GM12892 (cell line): Measurements from ENCODE around the gene ADAMTSL3.
A peak's percentile ranks its signal among the peaks of the same experiment; 100 is the strongest.

Source experiments
- DNase-seq: peaks from one replicate; pipeline ENCODE4 v3.0.0; 2011; ENCODE audit not compliant: insufficient read length
- FAIRE-seq: peaks from 2 replicates; lab custom pipeline; 2011; peaks lifted over from hg19 to GRCh38; lab: Jason Lieb, UNC
- POLR2A ChIP-seq: IDR thresholded peaks from 2 replicates; pipeline ENCODE4 v1.6.1; 2011; ENCODE audit warnings: low read depth, low read length, control low read depth
- POLR2AphosphoS5 ChIP-seq: IDR thresholded peaks from 2 replicates; pipeline ENCODE4 v1.6.1; 2011; ENCODE audit warnings: low read depth, low read length, control low read depth
- TAF1 ChIP-seq: IDR thresholded peaks from 2 replicates; pipeline ENCODE4 v1.6.1; 2011; ENCODE audit warnings: low read depth, mild to moderate bottlenecking, control low read depth, low read length, borderline replicate concordance

ADAMTSL3 gene

DNA sequence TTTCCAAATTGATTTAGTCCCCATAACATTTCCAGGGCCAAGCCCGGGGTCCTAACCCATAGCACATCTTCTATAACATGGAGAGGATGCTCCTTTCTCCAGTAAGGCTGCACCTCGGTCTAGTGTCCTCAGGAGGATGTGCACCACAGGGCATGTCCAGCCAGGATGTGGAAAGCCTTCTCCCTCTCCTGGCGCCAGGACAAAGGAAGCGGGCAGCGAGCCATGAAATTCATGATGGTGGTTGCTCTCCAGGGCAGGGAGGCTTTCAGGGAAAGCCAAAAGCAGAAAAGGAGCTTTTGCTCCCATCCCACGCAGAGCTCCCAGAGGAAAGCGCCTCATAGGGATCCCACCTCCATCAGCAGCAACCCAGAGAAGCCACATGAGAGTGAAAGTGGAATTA lies 220.0 kb downstream of the ADAMTSL3 start:
- no peak for DNase-seq
- no peak for TF ChIP-seq POLR2A
- no peak for TF ChIP-seq POLR2AphosphoS5
- TF ChIP-seq TAF1, result no peak
- no peak for FAIRE-seq

GRCh38 chr15:83880529-83880928 lies 226.6 kb downstream of the ADAMTSL3 start:
- TF ChIP-seq TAF1, result no peak
- TF ChIP-seq POLR2A, result no peak
- no peak for TF ChIP-seq POLR2AphosphoS5
- FAIRE-seq (no peak), DNase-seq (no peak)

GRCh38 chr15:83881156-83881555 lies 227.2 kb downstream of the ADAMTSL3 start:
- DNase-seq (no peak), FAIRE-seq (no peak)
- TF ChIP-seq TAF1, result no peak
- TF ChIP-seq POLR2A, result no peak
- no peak for TF ChIP-seq POLR2AphosphoS5

DNA sequence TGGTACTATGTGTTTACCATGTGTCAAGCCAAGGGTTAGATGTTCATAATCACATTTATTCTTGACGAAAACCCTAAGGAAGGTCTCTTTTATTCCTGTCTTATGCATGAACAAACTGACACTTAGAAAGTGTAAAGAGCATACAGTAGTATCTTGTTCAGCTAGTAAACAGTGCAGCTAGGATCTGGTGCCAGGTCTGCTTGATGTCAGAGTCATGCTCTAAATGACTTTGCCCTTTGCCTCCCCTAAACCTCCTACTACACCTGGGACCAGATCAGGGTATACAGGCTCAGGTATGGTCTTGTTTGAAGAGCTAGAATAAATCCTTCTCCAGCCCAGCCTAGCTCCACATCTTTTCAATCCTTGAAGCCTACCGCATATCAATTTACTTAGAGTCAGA lies 232.4 kb downstream of the ADAMTSL3 start:
- TF ChIP-seq POLR2A, result no peak
- no peak for TF ChIP-seq TAF1
- TF ChIP-seq POLR2AphosphoS5, result no peak
- FAIRE-seq (peak; percentile 48), DNase-seq (no peak)

DNA sequence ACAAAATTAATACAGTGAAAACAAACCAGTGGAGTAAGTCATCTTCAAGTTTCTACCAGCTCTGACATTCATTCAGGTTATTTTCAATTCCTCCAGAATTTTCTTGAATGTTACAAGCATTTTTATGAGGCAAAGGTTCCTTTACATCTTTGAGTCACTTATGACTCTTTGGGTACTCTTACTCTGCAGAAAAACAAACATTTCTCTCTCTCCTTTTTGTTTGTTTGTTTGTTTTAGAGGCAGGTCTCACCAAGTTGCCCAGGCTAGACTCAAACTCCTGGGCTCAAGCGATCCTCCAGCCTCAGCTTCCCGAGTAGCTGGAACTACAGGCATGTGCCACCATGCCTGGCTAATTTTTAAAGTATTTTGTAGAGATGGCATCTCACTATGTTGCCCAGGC lies 233.5 kb downstream of the ADAMTSL3 start:
- DNase-seq, result no peak
- no peak for FAIRE-seq
- TF ChIP-seq POLR2AphosphoS5 (no peak), POLR2A (no peak)

DNA sequence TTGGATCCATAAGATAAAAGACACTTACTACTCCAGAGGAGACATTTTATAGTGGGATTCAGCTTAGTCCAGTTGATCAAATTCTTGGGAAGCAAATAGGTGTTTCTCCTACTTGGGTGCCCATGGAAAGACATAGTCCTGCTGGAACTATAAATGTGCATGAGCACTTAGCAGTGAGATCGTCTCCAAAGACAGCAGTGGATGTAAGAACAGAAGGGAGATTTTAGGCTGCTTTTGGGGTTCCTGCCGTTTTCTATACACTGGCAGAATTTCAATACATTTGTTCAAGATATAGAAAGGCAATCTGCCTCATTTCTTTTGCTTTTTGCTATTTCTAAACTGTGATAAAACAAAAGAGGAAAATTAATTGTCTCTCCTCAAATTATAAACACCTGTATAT lies 234.0 kb downstream of the ADAMTSL3 start:
- DNase-seq (no peak), FAIRE-seq (no peak)

DNA sequence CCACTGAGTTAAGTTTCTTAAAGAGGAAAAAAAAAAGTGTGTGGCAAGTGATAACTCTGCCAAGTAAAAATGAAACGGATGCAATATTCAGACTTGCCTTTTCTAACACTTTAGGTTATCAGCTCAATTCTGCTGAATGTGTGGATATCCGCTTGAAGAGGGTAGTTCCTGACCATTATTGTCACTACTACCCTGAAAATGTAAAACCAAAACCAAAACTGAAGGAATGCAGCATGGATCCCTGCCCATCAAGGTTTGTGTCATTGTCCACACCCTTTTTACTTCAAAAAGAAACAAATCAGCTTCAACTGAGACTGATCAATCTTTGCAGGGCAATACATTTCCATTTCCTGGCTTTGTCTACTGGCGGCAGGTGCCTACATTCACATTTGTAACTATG lies 236.1 kb downstream of the ADAMTSL3 start:
- FAIRE-seq, result peak; percentile 87
- DNase-seq, result no peak
- TF ChIP-seq POLR2AphosphoS5 (no peak), POLR2A (no peak), TAF1 (no peak)

More for the DNA sequence above, 234.0 kb downstream of the ADAMTSL3 start:
- TF ChIP-seq POLR2A (no peak), TAF1 (no peak), POLR2AphosphoS5 (no peak)

DNA sequence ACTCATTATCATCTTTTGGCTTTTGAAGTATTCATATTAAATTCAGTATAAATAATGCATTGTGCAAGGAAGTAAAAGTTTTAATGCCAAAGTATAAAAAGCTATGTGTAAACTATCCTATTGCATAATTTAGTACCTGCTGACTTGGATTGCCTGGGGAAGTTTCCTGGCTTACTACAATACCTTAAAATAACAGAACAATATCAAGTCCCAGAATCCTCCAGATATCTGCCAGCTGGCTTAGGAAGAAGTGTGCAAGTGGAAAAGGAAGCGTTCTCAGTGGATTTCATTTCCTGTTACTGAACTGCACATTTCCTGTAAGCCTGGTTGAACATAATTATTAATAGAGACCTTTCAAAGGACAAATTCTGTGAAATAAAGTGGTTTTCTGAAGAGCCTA lies 236.7 kb downstream of the ADAMTSL3 start:
- DNase-seq, result no peak
- FAIRE-seq, result peak; percentile 27
- TF ChIP-seq TAF1 (no peak), POLR2AphosphoS5 (no peak), POLR2A (no peak)

- no peak for TF ChIP-seq POLR2A
- no peak for TF ChIP-seq TAF1
- TF ChIP-seq POLR2AphosphoS5, result no peak
- FAIRE-seq, result no peak
Measured at GRCh38 chr15:83892498-83892897, 238.6 kb downstream of the ADAMTSL3 start.

DNA sequence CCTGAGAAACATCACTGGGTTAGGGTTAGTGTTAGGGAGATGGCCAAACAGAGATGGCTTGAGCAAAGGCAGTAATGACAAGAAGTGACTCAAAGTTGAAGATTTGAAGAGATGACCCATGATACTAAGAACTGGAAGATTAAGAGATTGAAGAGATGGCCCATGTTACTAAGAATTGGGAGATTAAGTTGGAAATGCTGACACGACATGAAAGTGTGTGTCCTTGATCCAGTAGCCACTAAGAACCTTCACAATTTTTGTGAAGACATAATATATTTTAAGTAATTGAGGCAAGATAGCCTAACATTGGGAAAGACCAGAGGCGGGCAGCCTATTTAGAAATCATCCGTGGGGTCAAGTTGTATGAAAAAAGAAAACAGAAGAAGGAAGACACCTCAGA lies 239.4 kb downstream of the ADAMTSL3 start:
- TF ChIP-seq TAF1, result no peak
- no peak for TF ChIP-seq POLR2AphosphoS5
- TF ChIP-seq POLR2A, result no peak
- FAIRE-seq (peak; percentile 56), DNase-seq (no peak)

More at GRCh38 chr15:83892498-83892897, 238.6 kb downstream of the ADAMTSL3 start:
- DNase-seq, result no peak

GRCh38 chr15:83897037-83897436 lies 243.1 kb downstream of the ADAMTSL3 start:
- FAIRE-seq (no peak), DNase-seq (no peak)
- TF ChIP-seq TAF1 (no peak), POLR2A (no peak), POLR2AphosphoS5 (no peak)

DNA sequence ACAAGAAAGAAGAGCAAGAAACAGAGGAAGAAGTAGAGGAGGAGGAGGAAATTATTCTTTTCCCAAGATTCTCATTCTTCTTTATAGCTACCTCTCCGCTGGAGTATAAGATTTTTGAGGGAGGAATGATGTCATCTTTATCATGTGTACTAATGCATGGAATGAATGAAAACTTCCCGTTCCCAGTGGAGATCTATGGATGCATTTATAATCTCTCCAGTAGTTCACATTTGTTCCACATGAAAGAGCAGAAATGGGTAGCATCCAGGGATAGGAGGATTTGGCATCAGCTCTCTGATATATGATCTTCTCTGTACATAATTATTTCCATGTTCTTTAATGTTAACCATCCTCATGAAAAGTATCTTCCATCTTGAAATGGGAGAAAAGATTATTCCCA lies 244.4 kb downstream of the ADAMTSL3 start:
- peak; percentile 48 for FAIRE-seq
- TF ChIP-seq POLR2AphosphoS5 (no peak), TAF1 (no peak), POLR2A (no peak)

DNA sequence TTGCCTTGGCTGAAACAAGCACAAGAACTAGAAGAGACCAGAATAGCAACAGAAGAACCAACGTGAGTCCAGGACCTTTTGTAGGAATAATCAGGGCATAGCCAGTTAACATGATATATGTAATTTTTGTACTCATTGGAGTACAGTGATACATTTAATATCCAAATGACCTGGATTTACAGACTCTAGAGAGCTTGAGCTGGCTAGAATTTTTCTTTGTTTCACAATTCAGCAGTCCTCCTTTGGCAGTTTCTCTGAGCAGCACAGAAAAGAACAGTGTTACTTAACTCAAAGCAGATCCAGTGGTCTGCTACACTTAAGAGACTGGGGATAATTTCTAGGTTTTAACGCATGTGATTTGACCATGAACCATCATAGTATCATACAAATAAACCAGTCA lies 245.7 kb downstream of the ADAMTSL3 start:
- no peak for FAIRE-seq
- TF ChIP-seq POLR2AphosphoS5 (no peak), TAF1 (no peak), POLR2A (no peak)

More for the DNA sequence above, 244.4 kb downstream of the ADAMTSL3 start:
- DNase-seq, result no peak

More for the DNA sequence above, 245.7 kb downstream of the ADAMTSL3 start:
- DNase-seq, result no peak
